Measurements from ENCODE around the gene SLC15A4. TPM values are rescaled to one million over a fixed set of nuclear protein-coding genes. Genes with fewer than 3 reads are reported as not detected.
A peak's percentile ranks its signal among the peaks of the same experiment; 100 is the strongest.

SLC15A4 gene
- total and polyA plus RNA-seq, 4 donors = 11.7 to 42.4 (median 31.9) TPM

DNA sequence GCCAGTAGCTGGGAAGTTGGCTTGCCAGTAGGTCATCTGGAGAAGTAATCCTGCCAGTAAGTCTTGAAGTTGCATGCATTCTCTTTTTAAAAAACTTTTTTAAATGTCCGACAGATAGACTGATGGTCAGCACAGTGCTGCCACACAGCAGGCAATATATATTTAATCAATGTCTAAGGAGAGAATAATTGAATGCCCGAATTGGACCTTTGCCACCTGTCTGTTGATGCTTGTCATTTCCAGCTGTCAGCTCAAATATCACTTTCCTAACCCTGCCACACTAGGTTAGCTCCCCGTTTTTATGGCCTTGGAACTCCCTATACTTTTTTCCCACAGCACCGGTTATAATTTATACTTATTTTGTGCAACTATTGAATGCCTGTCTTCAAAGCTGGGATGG is 2.1 kb upstream of the SLC15A4 start:
- no peak overlapping the region for H3K9ac ChIP-seq (ENCODE audit: insufficient read depth in 1 of 2, low read length in 2 of 2)
- no peaks in the 10 kb centered on the region for H3K27me3 ChIP-seq (ENCODE audit: control insufficient read depth in 3 of 3, insufficient read depth in 3 of 3, low read length in 2 of 3)
- WGBS, 2 donors = 71 to 85% methylated on average over 4 of the region's 4 CpGs
- H3K27ac ChIP-seq (ENCODE audit: low read depth in 1 of 2, low read length in 1 of 2) = no peak overlapping the region
- H3K4me1 ChIP-seq (ENCODE audit: control insufficient read depth in 5 of 5, insufficient read depth in 5 of 5, low read length in 5 of 5) = peaks cover 0 to 22% (median 9%) of the 10 kb centered on the region in 5 donors
- H3K9me3 ChIP-seq (ENCODE audit: control insufficient read depth in 4 of 4, insufficient read depth in 3 of 4, low read length in 3 of 4) = peaks cover 0 to 3% (median 0%) of the 10 kb centered on the region in 4 donors
- H3K4me3 ChIP-seq = no peak overlapping the region
- no peak for ATAC-seq (ENCODE audit: insufficient read depth, low FRiP score)
- H3K36me3 ChIP-seq (ENCODE audit: control insufficient read depth in 4 of 4, insufficient read depth in 4 of 4, low read length in 4 of 4) = peaks cover 0 to 4% (median 0%) of the 10 kb centered on the region in 4 donors
- TF ChIP-seq, protein P1, sequence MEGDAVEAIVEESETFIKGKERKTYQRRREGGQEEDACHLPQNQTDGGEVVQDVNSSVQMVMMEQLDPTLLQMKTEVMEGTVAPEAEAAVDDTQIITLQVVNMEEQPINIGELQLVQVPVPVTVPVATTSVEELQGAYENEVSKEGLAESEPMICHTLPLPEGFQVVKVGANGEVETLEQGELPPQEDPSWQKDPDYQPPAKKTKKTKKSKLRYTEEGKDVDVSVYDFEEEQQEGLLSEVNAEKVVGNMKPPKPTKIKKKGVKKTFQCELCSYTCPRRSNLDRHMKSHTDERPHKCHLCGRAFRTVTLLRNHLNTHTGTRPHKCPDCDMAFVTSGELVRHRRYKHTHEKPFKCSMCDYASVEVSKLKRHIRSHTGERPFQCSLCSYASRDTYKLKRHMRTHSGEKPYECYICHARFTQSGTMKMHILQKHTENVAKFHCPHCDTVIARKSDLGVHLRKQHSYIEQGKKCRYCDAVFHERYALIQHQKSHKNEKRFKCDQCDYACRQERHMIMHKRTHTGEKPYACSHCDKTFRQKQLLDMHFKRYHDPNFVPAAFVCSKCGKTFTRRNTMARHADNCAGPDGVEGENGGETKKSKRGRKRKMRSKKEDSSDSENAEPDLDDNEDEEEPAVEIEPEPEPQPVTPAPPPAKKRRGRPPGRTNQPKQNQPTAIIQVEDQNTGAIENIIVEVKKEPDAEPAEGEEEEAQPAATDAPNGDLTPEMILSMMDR (IDR thresholded peaks at IDR 0.05; ENCODE audit: control extremely low read depth, extremely low read depth) = no peak
- DNase-seq = peak in 1 of 3 donors; percentile 15

DNA sequence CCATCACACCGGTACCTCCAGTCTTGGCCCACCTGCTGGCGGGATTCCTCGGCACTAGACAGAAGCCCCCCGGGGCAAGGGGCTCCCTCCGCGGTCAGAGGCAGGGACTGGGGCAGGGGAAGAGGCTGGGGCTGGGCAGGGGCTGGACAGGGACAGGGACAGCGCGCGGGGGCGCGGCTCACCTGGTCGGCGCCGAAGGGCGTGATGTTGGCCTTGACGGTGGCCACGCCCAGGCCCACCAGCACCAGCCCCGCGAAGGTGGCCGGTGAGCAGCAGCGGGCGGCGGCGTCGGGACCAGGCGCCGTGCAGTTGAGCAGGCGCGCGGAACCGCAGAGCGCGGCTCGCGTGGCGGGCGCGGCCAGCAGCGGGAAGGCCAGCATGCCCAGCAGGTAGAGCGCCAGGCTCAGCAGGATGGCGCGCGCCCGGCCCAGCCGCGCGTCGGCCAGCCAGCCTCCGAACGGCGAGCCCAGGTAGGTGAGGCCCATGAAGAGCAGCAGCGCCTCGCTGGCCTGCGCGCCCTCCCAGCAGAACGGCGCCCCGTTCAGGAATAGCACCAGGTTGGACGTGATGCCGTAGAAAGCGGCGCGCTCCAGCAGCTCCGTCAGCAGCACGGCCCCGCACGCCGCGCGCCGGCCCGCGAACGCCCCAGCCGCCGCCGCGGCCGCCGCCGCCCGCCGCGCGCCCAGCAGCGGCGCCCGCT is 392 bp downstream of the SLC15A4 start:
- H3K27ac ChIP-seq (ENCODE audit: low read depth in 1 of 2, low read length in 1 of 2) = peak overlapping the region; percentile 85 to 97
- peak overlapping the region; percentile 98 for H3K4me3 ChIP-seq
- peaks cover 0 to 3% (median 0%) of the 10 kb centered on the region in 4 donors for H3K9me3 ChIP-seq (ENCODE audit: control insufficient read depth in 4 of 4, insufficient read depth in 3 of 4, low read length in 3 of 4)
- TF ChIP-seq, protein P1 (IDR thresholded peaks at IDR 0.05; ENCODE audit: control extremely low read depth, extremely low read depth) = no peak
- H3K27me3 ChIP-seq (ENCODE audit: control insufficient read depth in 3 of 3, insufficient read depth in 3 of 3, low read length in 2 of 3) = no peaks in the 10 kb centered on the region
- DNase-seq = no peak
- H3K4me1 ChIP-seq (ENCODE audit: control insufficient read depth in 5 of 5, insufficient read depth in 5 of 5, low read length in 5 of 5) = peaks cover 0 to 23% (median 9%) of the 10 kb centered on the region in 5 donors
- H3K9ac ChIP-seq (ENCODE audit: insufficient read depth in 1 of 2, low read length in 2 of 2) = peak overlapping the region; percentile 43 to 55
- 1% methylated on average over 53 to 88 of the region's 88 CpGs for WGBS, 2 donors
- ATAC-seq (ENCODE audit: insufficient read depth, low FRiP score) = peak; percentile 21
- peaks cover 0 to 8% (median 4%) of the 10 kb centered on the region in 4 donors for H3K36me3 ChIP-seq (ENCODE audit: control insufficient read depth in 4 of 4, insufficient read depth in 4 of 4, low read length in 4 of 4)

DNA sequence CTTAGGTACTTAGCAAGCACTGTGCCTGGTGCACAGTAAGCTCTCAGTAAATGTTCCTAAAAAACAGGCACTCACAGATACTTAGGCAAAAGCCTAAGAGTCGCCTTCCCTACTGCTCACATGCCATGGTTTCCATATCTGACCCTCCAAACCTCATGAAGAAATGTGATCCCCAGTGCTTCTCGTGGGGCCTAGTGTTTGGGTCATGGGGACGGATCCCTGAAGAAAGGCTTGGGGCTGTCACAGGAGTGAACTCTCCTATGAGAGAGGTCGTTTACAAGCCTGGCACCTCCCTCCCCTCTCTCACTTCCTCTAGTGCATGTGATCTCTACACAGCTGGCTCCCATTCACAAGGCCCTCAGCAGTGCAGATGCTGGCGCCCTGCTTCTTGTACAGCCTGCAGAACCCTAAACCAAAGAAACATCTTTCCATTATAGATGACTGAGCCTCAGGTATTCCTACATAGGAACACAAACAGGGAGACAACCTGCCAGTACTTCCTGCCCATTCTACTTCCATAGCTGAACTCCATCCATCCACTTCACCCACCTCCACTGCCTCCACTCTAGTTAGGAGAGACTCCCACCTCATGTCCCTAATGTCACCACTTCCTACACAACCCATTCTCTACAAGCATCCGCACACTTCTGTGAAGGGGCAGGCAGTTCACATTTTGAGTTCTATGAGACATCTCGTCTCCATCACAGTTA is 2.9 kb downstream of the SLC15A4 start:
- Histone ChIP-seq H3K9ac (ENCODE audit: insufficient read depth in 1 of 2, low read length in 2 of 2) (no peak overlapping the region), H3K9me3 (ENCODE audit: control insufficient read depth in 4 of 4, insufficient read depth in 3 of 4, low read length in 3 of 4) (no peaks in the 10 kb centered on the region), H3K4me1 (ENCODE audit: control insufficient read depth in 5 of 5, insufficient read depth in 5 of 5, low read length in 5 of 5) (peaks cover 2 to 30% (median 11%) of the 10 kb centered on the region in 5 donors), H3K36me3 (ENCODE audit: control insufficient read depth in 4 of 4, insufficient read depth in 4 of 4, low read length in 4 of 4) (peaks cover 0 to 8% (median 4%) of the 10 kb centered on the region in 4 donors), H3K27ac (ENCODE audit: low read depth in 1 of 2, low read length in 1 of 2) (peak overlapping the region; percentile 21 to 43), H3K4me3 (no peak overlapping the region), H3K27me3 (ENCODE audit: control insufficient read depth in 3 of 3, insufficient read depth in 3 of 3, low read length in 2 of 3) (no peaks in the 10 kb centered on the region)
- TF ChIP-seq, protein P1 (IDR thresholded peaks at IDR 0.05; ENCODE audit: control extremely low read depth, extremely low read depth) = no peak
- no peak for ATAC-seq (ENCODE audit: insufficient read depth, low FRiP score)
- peak in 2 of 3 donors; percentile 22 to 33 for DNase-seq
- 40 to 63% methylated on average over 7 of the region's 7 CpGs for WGBS, 2 donors

All from lung (tissue), 12 donors.